Measurements from ENCODE around the gene ATL1. TPM values are rescaled to one million over a fixed set of nuclear protein-coding genes. Genes with fewer than 3 reads are reported as not detected.

ATL1 gene
- total and polyA plus RNA-seq, 2 experiments from 2014 or later, result 3.5 to 7.0 TPM

GRCh38 chr14:50615552-50615951 lies 55.6 kb downstream of the ATL1 start (continued):
- TF ChIP-seq, protein P1, sequence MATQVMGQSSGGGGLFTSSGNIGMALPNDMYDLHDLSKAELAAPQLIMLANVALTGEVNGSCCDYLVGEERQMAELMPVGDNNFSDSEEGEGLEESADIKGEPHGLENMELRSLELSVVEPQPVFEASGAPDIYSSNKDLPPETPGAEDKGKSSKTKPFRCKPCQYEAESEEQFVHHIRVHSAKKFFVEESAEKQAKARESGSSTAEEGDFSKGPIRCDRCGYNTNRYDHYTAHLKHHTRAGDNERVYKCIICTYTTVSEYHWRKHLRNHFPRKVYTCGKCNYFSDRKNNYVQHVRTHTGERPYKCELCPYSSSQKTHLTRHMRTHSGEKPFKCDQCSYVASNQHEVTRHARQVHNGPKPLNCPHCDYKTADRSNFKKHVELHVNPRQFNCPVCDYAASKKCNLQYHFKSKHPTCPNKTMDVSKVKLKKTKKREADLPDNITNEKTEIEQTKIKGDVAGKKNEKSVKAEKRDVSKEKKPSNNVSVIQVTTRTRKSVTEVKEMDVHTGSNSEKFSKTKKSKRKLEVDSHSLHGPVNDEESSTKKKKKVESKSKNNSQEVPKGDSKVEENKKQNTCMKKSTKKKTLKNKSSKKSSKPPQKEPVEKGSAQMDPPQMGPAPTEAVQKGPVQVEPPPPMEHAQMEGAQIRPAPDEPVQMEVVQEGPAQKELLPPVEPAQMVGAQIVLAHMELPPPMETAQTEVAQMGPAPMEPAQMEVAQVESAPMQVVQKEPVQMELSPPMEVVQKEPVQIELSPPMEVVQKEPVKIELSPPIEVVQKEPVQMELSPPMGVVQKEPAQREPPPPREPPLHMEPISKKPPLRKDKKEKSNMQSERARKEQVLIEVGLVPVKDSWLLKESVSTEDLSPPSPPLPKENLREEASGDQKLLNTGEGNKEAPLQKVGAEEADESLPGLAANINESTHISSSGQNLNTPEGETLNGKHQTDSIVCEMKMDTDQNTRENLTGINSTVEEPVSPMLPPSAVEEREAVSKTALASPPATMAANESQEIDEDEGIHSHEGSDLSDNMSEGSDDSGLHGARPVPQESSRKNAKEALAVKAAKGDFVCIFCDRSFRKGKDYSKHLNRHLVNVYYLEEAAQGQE (IDR thresholded peaks at IDR 0.05; ENCODE audit: unreplicated experiment), result no peak
- TF ChIP-seq CREB1 (CRISPR knock-in tag; IDR thresholded peaks at IDR 0.05; ENCODE audit: low read depth) (no peak), STAT1 (IDR thresholded peaks at IDR 0.05; ENCODE audit: unreplicated experiment) (no peak), EZH2phosphoT487 (IDR thresholded peaks at IDR 0.05; ENCODE audit: unreplicated experiment) (no peak), ZNF114 (CRISPR knock-in tag; IDR thresholded peaks at IDR 0.05) (no peak), ZNF331 (CRISPR knock-in tag; IDR thresholded peaks at IDR 0.05; ENCODE audit: low read depth) (no peak), EZH2 (IDR thresholded peaks at IDR 0.05; ENCODE audit: low read depth, unreplicated experiment) (no peak), JUNB (IDR thresholded peaks at IDR 0.05; ENCODE audit: unreplicated experiment) (no peak), ETS1 (IDR thresholded peaks at IDR 0.05) (no peak), NANOG (IDR thresholded peaks at IDR 0.05; ENCODE audit: borderline replicate concordance) (no peak), POLR2AphosphoS5 (IDR thresholded peaks at IDR 0.05; ENCODE audit: low read depth) (no peak)
- TF ChIP-seq, protein P2, sequence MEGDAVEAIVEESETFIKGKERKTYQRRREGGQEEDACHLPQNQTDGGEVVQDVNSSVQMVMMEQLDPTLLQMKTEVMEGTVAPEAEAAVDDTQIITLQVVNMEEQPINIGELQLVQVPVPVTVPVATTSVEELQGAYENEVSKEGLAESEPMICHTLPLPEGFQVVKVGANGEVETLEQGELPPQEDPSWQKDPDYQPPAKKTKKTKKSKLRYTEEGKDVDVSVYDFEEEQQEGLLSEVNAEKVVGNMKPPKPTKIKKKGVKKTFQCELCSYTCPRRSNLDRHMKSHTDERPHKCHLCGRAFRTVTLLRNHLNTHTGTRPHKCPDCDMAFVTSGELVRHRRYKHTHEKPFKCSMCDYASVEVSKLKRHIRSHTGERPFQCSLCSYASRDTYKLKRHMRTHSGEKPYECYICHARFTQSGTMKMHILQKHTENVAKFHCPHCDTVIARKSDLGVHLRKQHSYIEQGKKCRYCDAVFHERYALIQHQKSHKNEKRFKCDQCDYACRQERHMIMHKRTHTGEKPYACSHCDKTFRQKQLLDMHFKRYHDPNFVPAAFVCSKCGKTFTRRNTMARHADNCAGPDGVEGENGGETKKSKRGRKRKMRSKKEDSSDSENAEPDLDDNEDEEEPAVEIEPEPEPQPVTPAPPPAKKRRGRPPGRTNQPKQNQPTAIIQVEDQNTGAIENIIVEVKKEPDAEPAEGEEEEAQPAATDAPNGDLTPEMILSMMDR (conservative IDR thresholded peaks at IDR 0.05; ENCODE audit: low read depth in 2 of 2), result no peak

- Mint-ChIP-seq H3K9me3 (no peaks in the 10 kb centered on the region), H3K4me1 (no peaks in the 10 kb centered on the region), H3K27me3 (ENCODE audit: insufficient read depth, low read depth, poor library complexity) (no peaks in the 10 kb centered on the region), H3K27ac (no peak overlapping the region), H3K4me3 (no peak overlapping the region), H3K36me3 (ENCODE audit: low read depth) (no peaks in the 10 kb centered on the region)
- H3F3A ChIP-seq (replicated peaks; ENCODE audit: low read depth), result no peaks in the 10 kb centered on the region
- ATAC-seq (no peak), DNase-seq (ENCODE audit: low spot score) (no peak)
- no peaks in the 10 kb centered on the region for H3K79me2 ChIP-seq (replicated peaks; ENCODE audit: insufficient read depth)
- TF ChIP-seq ZNF331 (CRISPR knock-in tag; IDR thresholded peaks at IDR 0.05; ENCODE audit: low read depth), result no peak
- no peak for TF ChIP-seq EZH2 (IDR thresholded peaks at IDR 0.05; ENCODE audit: low read depth, unreplicated experiment)
- no peak for TF ChIP-seq NANOG (IDR thresholded peaks at IDR 0.05; ENCODE audit: borderline replicate concordance)
- TF ChIP-seq, protein P3, sequence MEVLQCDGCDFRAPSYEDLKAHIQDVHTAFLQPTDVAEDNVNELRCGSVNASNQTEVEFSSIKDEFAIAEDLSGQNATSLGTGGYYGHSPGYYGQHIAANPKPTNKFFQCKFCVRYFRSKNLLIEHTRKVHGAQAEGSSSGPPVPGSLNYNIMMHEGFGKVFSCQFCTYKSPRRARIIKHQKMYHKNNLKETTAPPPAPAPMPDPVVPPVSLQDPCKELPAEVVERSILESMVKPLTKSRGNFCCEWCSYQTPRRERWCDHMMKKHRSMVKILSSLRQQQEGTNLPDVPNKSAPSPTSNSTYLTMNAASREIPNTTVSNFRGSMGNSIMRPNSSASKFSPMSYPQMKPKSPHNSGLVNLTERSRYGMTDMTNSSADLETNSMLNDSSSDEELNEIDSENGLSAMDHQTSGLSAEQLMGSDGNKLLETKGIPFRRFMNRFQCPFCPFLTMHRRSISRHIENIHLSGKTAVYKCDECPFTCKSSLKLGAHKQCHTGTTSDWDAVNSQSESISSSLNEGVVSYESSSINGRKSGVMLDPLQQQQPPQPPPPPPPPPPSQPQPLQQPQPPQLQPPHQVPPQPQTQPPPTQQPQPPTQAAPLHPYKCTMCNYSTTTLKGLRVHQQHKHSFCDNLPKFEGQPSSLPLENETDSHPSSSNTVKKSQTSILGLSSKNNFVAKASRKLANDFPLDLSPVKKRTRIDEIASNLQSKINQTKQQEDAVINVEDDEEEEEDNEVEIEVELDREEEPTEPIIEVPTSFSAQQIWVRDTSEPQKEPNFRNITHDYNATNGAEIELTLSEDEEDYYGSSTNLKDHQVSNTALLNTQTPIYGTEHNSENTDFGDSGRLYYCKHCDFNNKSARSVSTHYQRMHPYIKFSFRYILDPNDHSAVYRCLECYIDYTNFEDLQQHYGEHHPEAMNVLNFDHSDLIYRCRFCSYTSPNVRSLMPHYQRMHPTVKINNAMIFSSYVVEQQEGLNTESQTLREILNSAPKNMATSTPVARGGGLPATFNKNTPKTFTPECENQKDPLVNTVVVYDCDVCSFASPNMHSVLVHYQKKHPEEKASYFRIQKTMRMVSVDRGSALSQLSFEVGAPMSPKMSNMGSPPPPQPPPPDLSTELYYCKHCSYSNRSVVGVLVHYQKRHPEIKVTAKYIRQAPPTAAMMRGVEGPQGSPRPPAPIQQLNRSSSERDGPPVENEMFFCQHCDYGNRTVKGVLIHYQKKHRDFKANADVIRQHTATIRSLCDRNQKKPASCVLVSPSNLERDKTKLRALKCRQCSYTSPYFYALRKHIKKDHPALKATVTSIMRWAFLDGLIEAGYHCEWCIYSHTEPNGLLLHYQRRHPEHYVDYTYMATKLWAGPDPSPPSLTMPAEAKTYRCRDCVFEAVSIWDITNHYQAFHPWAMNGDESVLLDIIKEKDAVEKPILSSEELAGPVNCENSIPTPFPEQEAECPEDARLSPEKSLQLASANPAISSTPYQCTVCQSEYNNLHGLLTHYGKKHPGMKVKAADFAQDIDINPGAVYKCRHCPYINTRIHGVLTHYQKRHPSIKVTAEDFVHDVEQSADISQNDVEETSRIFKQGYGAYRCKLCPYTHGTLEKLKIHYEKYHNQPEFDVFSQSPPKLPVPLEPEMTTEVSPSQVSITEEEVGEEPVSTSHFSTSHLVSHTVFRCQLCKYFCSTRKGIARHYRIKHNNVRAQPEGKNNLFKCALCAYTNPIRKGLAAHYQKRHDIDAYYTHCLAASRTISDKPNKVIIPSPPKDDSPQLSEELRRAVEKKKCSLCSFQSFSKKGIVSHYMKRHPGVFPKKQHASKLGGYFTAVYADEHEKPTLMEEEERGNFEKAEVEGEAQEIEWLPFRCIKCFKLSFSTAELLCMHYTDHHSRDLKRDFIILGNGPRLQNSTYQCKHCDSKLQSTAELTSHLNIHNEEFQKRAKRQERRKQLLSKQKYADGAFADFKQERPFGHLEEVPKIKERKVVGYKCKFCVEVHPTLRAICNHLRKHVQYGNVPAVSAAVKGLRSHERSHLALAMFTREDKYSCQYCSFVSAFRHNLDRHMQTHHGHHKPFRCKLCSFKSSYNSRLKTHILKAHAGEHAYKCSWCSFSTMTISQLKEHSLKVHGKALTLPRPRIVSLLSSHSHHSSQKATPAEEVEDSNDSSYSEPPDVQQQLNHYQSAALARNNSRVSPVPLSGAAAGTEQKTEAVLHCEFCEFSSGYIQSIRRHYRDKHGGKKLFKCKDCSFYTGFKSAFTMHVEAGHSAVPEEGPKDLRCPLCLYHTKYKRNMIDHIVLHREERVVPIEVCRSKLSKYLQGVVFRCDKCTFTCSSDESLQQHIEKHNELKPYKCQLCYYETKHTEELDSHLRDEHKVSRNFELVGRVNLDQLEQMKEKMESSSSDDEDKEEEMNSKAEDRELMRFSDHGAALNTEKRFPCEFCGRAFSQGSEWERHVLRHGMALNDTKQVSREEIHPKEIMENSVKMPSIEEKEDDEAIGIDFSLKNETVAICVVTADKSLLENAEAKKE (CRISPR knock-in tag; IDR thresholded peaks at IDR 0.05), result no peak
- H2AFZ ChIP-seq, result no peak overlapping the region
- no peaks in the 10 kb centered on the region for H3K27me3 ChIP-seq (ENCODE audit: insufficient read depth)
- H3K4me1 ChIP-seq (ENCODE audit: insufficient read depth), result no peaks in the 10 kb centered on the region
- H3K4me2 ChIP-seq, result no peak overlapping the region
- H3K4me3 ChIP-seq, result no peak overlapping the region
- H3K9me2 ChIP-seq (ENCODE audit: insufficient read depth), result no peaks in the 10 kb centered on the region
- H3K27ac ChIP-seq (ENCODE audit: low read depth), result no peak overlapping the region
- H4K20me1 ChIP-seq (replicated peaks; ENCODE audit: insufficient read depth), result no peaks in the 10 kb centered on the region
- H3K36me3 ChIP-seq (ENCODE audit: insufficient read depth), result no peaks in the 10 kb centered on the region
Measured at GRCh38 chr14:50616275-50616674, 56.3 kb downstream of the ATL1 start.

Measured in GM23338 (cell line).